Ovary (tissue), 3 donors: Measurements from ENCODE around the gene NEUROG3.

ENCODE experiments used
- POLR2A ChIP-seq: fragments of 450-650 bp; IDR thresholded peaks from one replicate; pipeline ENCODE4 v1.6.1; 2017; ENCODE audit warnings: antibody characterized with exemption, mild to moderate bottlenecking, moderate library complexity
- TF ChIP-seq, protein P1 (sequence below), 3 donors: fragments of 450-650 bp in 2 of 3; fragments of 200-600 bp in 1 of 3; IDR thresholded peaks; one replicate each; pipeline versions ENCODE4 v1.5.1 to v1.8.0; 2016 to 2022; ENCODE audit warnings: antibody characterized with exemption in 3 of 3, mild to moderate bottlenecking in 1 of 3
- donor health status: DM: no; HTN: no; CAD: no.

DNA sequence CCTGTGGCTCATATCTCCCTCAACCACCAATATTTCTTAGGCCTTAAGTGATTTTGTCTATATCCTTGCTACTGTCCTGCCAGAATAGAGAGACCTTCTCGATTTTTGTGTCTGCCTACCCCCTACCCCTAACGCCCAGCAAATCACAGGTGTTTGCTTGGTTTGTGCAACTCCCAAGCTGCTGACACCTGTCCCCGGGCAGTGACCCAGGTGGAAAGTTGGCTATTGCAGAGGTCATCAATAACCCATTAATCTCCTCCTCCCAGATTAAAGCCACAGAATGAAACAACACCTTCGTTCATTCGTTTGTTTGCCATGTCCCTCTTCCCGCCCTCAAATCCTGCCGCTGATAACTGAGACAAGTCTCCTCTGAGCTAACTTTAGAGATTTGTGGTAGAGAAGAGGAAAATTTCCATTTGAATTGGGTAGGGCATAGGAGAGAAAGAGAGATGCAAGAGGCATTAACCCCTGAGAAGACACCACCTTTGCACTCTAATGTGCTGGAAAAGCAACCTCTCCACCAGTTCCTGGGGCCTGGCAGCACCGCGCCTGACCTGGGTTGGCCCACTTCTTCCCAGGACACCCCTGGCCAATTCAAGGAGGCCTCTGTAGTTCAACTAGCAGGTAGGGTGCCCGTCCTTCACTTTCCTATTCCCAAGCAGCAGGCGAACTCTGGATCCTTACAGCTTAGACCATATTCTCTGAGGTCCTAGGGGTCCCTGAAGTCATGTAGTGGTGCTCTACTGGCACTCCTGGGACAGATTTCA, 3.0 kb downstream of the NEUROG3 start:
- TF ChIP-seq, protein P1, sequence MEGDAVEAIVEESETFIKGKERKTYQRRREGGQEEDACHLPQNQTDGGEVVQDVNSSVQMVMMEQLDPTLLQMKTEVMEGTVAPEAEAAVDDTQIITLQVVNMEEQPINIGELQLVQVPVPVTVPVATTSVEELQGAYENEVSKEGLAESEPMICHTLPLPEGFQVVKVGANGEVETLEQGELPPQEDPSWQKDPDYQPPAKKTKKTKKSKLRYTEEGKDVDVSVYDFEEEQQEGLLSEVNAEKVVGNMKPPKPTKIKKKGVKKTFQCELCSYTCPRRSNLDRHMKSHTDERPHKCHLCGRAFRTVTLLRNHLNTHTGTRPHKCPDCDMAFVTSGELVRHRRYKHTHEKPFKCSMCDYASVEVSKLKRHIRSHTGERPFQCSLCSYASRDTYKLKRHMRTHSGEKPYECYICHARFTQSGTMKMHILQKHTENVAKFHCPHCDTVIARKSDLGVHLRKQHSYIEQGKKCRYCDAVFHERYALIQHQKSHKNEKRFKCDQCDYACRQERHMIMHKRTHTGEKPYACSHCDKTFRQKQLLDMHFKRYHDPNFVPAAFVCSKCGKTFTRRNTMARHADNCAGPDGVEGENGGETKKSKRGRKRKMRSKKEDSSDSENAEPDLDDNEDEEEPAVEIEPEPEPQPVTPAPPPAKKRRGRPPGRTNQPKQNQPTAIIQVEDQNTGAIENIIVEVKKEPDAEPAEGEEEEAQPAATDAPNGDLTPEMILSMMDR (IDR thresholded peaks at IDR 0.05): no peak
- no peak for TF ChIP-seq POLR2A
